Keratinocyte (primary cell): ENCODE results near the gene KPNA3. TPM values are rescaled to one million over a fixed set of nuclear protein-coding genes. Genes with fewer than 3 reads are reported as not detected.

Experiments
- DNase-seq: peaks from one replicate; pipeline ENCODE4 v3.0.0-alpha.2; 2011; ENCODE audit warnings: low read depth, missing footprints, low spot score
- FAIRE-seq: peaks from 2 replicates; lab custom pipeline; 2011; peaks lifted over from hg19 to GRCh38; lab: Jason Lieb, UNC
- H2AFZ ChIP-seq: 2 replicates; pipeline ENCODE4 v1.6.0; 2012; ENCODE audit warnings: low read length, control low read depth, inconsistent platforms; ENCODE audit not compliant: control insufficient read depth
- H3K27ac ChIP-seq: 2 replicates; pipeline ENCODE4 v1.5.1; 2011; ENCODE audit warnings: low read length; ENCODE audit not compliant: control insufficient read depth, insufficient read depth
- H3K27me3 ChIP-seq: 3 replicates; pipeline ENCODE4 v1.6.0; 2011; ENCODE audit warnings: low read length; ENCODE audit not compliant: control insufficient read depth, insufficient read depth; ENCODE audit errors: extremely low read depth
- H3K36me3 ChIP-seq, 2 experiments: 2 replicates in 1 of 2; 3 replicates in 1 of 2; pipeline ENCODE4 v1.5.1; 2011; ENCODE audit warnings: low read length in 2 of 2, mild to moderate bottlenecking in 1 of 2; ENCODE audit not compliant: control insufficient read depth in 2 of 2, insufficient read depth in 2 of 2; ENCODE audit errors: extremely low read depth in 1 of 2
- H3K4me1 ChIP-seq: 3 replicates; pipeline ENCODE4 v1.5.1; 2011; ENCODE audit warnings: low read length; ENCODE audit not compliant: control insufficient read depth, insufficient read depth; ENCODE audit errors: extremely low read depth
- H3K4me2 ChIP-seq: 3 replicates; pipeline ENCODE4 v1.6.0; 2011; ENCODE audit warnings: low read depth, low read length; ENCODE audit not compliant: control insufficient read depth, insufficient read depth; ENCODE audit errors: extremely low read depth
- H3K4me3 ChIP-seq, 3 experiments: fragments of 200-600 bp in 1 of 3; sonication (generic) in 1 of 3; 2 replicates in 2 of 3; 3 replicates in 1 of 3; pipeline ENCODE4 v1.5.1; 2011 to 2016; ENCODE audit warnings: low read length in 3 of 3, mild to moderate bottlenecking in 3 of 3, control low read depth in 2 of 3, inconsistent platforms in 1 of 3, low read depth in 1 of 3, mixed read lengths in 1 of 3, mixed run types in 1 of 3, moderate library complexity in 1 of 3; ENCODE audit not compliant: control insufficient read depth in 2 of 3, insufficient read depth in 2 of 3; ENCODE audit errors: extremely low read depth in 1 of 3
- H3K79me2 ChIP-seq: 2 replicates; pipeline ENCODE4 v1.6.0; 2012; ENCODE audit warnings: low read length; ENCODE audit not compliant: control insufficient read depth, insufficient read depth
- H3K9ac ChIP-seq: 3 replicates; pipeline ENCODE4 v1.6.0; 2011; ENCODE audit warnings: low read length; ENCODE audit not compliant: control insufficient read depth, insufficient read depth; ENCODE audit errors: extremely low read depth
- H3K9me1 ChIP-seq: 3 replicates; pipeline ENCODE4 v1.6.0; 2011; ENCODE audit warnings: low read length; ENCODE audit not compliant: control insufficient read depth, insufficient read depth; ENCODE audit errors: extremely low read depth
- H3K9me3 ChIP-seq: 2 replicates; pipeline ENCODE4 v1.5.1; 2012; ENCODE audit warnings: low read depth, low read length; ENCODE audit not compliant: control insufficient read depth
- H4K20me1 ChIP-seq: 3 replicates; pipeline ENCODE4 v1.6.0; 2011; ENCODE audit warnings: low read length; ENCODE audit not compliant: control insufficient read depth, insufficient read depth; ENCODE audit errors: extremely low read depth
- CTCF ChIP-seq, 3 experiments: IDR thresholded peaks in 1 of 3; conservative IDR thresholded peaks in 1 of 3; optimal IDR thresholded peaks in 1 of 3; 2 replicates in 2 of 3; 3 replicates in 1 of 3; pipeline versions ENCODE3 to v1.5.1; 2011; ENCODE audit warnings: low read length in 3 of 3, mild to moderate bottlenecking in 3 of 3, moderate library complexity in 2 of 3, control low read depth in 1 of 3, inconsistent platforms in 1 of 3; ENCODE audit not compliant: insufficient read depth in 2 of 3; ENCODE audit errors: extremely low read depth in 1 of 3
- EZH2 ChIP-seq: IDR thresholded peaks from one replicate; pipeline ENCODE4 v1.6.1; 2012; ENCODE audit warnings: inconsistent platforms, mild to moderate bottlenecking, low read length, moderate library complexity
- dilution Hi-C: fragments of 300-500 bp; cut with MboI; formaldehyde crosslinking; loops from one replicate; pipeline ENCODE4 v1.7.0; 2020; ENCODE audit warnings: low sequenced_read_pairs; ENCODE audit not compliant: extremely low pct_ligation_motif_present
- polyA plus RNA-seq, 5 experiments: library from polyadenylated mRNA; depleted of rRNA in 3 of 5; stranded (reverse) in 3 of 5; stranded (forward) in 1 of 5; unstranded in 1 of 5; fragments of >200 nt; gene quantifications; 1 replicate in 1 of 5; 2 replicates in 3 of 5; 3 replicates in 1 of 5; pipeline versions ENCODE4 v1.2.1 to v1.2.3, GENCODE V29; 2011 to 2012; ENCODE audit warnings: missing spikeins in 2 of 5, low read depth in 1 of 5, low replicate concordance in 1 of 5

The KPNA3 gene
- polyA plus RNA-seq, 1 donor (not counting 4 experiments of a cell fraction or from before 2014, with no cell fraction given), result 37.3 TPM

DNA sequence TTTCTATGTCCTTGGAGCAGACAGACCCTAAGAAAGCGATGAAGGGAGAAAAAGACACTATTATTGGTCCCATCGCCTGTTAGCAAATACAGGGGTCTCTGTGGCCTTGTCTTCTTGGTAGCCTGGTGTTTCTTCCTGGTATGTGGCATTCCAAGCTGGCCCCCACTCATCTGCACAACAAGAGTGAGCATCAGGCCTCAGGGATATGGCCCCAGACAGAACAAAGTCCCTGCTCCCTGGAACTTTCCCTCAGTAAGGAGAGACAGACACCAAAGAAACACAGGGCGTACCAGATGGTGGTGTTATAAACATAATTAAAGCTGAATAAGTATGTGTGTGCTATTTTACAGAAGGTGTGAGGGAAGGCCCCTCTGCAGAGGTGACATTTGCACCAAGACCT, 48.2 kb upstream of the KPNA3 start:
- DNase-seq (no peak), FAIRE-seq (no peak)
- H3K9me3 ChIP-seq, result no peaks in the 10 kb centered on the region
- peaks cover 7% of the 10 kb centered on the region for H3K4me1 ChIP-seq
- no peaks in the 10 kb centered on the region for H3K9me1 ChIP-seq
- TF ChIP-seq EZH2 (no peak), CTCF (optimal IDR thresholded peaks at IDR 0.05 in 1 of 3, IDR thresholded peaks at IDR 0.05 in 1 of 3, conservative IDR thresholded peaks at IDR 0.05 in 1 of 3; ENCODE audit: extremely low read depth in 1 of 3, insufficient read depth in 2 of 3, low read length in 3 of 3) (no peak)
- peaks cover 3% of the 10 kb centered on the region for H3K27me3 ChIP-seq
- H2AFZ ChIP-seq, result no peak overlapping the region
- no peak overlapping the region for H3K27ac ChIP-seq
- H3K4me3 ChIP-seq, result no peak overlapping the region
- H3K36me3 ChIP-seq, result no peaks in the 10 kb centered on the region
- no peaks in the 10 kb centered on the region for H4K20me1 ChIP-seq
- dilution Hi-C loops, result no loop called here
- H3K9ac ChIP-seq, result no peak overlapping the region
- H3K79me2 ChIP-seq, result no peaks in the 10 kb centered on the region
- no peak overlapping the region for H3K4me2 ChIP-seq

DNA sequence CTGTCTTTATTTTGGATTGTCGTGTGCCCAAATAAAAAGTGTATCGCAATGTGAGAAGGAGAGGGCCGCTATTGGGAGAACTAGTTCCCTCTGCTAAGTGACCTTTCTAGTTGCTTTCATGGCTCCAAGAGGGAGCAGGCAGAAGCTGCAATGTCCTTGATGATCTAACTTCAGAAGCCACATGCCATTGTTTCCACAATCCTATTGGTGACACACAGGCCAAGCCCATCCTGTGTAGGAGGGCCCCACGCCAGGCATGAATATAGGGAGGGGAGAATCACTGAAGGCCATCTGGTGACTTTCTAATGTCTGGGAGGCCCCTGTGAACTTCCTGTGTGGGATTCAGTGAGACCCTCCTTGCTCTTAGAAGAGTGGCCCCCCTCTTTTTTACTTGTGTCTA, 47.8 kb upstream of the KPNA3 start:
- Histone ChIP-seq H3K4me3 (no peak overlapping the region), H3K9me1 (no peaks in the 10 kb centered on the region), H3K27me3 (peaks cover 3% of the 10 kb centered on the region), H4K20me1 (no peaks in the 10 kb centered on the region), H3K36me3 (no peaks in the 10 kb centered on the region), H3K27ac (no peak overlapping the region), H2AFZ (no peak overlapping the region), H3K9ac (no peak overlapping the region), H3K4me1 (peaks cover 7% of the 10 kb centered on the region), H3K79me2 (no peaks in the 10 kb centered on the region), H3K9me3 (no peaks in the 10 kb centered on the region), H3K4me2 (no peak overlapping the region)
- FAIRE-seq (no peak), DNase-seq (no peak)
- TF ChIP-seq CTCF (optimal IDR thresholded peaks at IDR 0.05 in 1 of 3, IDR thresholded peaks at IDR 0.05 in 1 of 3, conservative IDR thresholded peaks at IDR 0.05 in 1 of 3; ENCODE audit: extremely low read depth in 1 of 3, insufficient read depth in 2 of 3, low read length in 3 of 3) (no peak), EZH2 (no peak)
- dilution Hi-C loops, result no loop called here
